GM19193 (cell line): ENCODE results near the gene STK11.
A peak's percentile ranks its signal among the peaks of the same experiment; 100 is the strongest.

ENCODE experiments used
- POLR2A ChIP-seq: IDR thresholded peaks from 4 replicates; pipeline ENCODE4 v1.6.1; 2011; ENCODE audit not compliant: insufficient read depth, insufficient read length; ENCODE audit errors: extremely low read depth

Gene STK11

GRCh38 chr19:1273263-1274041 lies 67.9 kb downstream of the STK11 start:
- TF ChIP-seq POLR2A: peak; percentile 42

GRCh38 chr19:1274081-1274851 lies 68.7 kb downstream of the STK11 start:
- peak; percentile 31 for TF ChIP-seq POLR2A

DNA sequence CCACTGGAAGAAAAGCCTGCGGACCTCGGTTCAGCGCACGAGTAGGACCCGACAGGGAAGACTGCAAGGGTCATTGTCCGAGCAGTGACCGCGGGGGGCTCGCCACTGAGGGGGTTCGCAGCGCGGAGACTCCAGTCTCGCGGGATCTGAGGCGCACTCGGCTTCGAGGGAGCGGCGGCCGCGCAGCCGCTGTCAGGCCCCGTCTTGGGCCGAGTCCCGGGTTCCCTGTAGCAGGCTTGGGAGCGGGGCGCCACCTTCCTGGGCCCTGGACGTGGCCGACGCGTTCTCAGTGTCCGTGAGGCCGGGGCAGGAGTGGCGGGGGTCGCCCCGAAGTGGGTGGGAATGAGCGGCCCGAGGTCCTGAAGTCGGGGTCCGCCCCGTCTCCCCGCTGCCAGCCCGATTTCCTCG lies 69.3 kb downstream of the STK11 start:
- no peak for TF ChIP-seq POLR2A

DNA sequence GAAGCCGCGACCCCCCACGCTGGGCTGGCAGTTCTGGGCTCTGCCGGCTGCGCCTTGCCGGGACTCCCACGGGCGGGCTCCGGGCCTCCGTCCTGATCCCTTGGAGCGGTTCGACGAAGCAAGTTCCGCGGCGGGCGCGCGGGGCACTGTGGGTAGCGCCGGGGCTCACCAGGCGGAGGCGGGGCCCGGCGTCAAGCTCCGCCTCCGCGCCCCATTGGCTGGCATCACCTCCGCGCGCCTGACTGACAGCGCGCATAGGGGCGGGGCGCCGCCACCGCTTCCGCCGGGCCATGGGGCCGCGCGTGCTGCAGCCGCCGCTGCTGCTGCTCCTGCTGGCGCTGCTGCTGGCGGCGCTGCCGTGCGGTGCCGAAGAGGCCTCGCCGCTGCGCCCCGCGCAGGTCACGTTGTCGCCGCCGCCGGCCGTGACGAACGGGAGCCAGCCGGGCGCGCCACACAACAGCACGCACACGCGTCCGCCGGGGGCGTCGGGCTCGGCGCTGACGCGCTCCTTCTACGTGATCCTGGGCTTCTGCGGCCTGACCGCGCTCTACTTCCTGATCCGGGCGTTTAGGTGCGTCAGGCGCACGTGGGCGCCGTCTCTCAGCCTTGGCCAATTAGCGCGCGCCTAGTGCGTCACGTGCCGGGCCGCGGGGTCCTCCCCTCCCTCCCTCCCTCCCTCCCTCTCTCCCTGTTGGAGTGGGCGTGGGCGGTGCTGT lies 69.8 kb downstream of the STK11 start, which contains the start of gene FAM174C:
FAM174C (plus strand) TSS at position 271 of the 716 bp plus-strand sequence; CDS start at position 291, 20 bp downstream.
- peak; percentile 93 for TF ChIP-seq POLR2A

DNA sequence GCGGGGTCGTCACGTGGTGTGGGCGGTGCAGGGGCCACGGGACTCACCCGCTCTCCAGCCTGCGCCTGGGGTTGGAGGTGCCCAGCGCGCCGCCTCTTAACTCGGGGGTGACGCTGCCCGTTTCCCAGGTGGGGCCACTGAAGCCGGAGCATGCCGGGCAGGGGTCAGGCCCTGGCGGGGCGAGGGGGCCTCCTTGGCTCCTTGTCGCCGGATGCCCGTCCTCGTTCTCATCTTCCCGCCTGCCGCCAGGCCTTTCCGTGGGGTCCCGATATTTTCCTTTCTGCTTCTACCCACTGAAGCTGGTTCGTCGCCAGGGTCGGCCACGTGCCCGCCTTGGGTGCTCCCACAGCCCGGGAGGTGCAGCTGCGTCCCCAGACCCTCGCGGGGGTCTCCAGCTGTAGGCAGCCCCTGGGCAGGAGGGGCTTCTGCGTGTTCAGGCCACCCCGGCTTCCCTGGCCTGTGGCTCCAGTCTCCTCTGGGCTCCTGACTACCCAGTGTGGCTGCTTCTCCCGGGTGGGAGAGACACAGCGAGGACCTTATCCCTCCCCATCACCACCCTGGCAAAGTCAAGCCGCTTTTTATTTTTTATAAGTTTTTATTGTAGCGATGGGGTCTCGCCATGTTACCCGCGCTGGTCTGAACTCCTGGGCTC lies 70.5 kb downstream of the STK11 start:
- no peak for TF ChIP-seq POLR2A

DNA sequence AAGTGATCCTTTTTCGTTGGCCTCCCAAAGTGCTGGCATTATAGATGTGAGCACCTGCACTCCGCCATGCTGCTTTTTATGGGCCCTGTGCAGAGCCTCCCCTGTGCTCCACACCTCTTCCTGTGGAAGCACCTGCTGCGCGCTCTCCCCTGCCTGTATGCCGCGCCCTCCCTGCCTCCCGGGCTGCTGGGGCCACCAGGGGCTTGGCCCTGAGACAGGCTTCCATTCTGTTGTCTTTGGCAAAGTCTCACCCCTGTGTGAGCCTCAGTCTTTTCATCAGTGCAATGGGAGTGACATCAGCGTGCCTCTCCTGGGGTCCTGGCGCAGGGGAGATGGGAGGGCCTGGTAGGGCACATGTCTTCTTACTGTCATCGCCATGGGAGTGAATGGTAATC lies 71.0 kb downstream of the STK11 start:
- TF ChIP-seq POLR2A: no peak

DNA sequence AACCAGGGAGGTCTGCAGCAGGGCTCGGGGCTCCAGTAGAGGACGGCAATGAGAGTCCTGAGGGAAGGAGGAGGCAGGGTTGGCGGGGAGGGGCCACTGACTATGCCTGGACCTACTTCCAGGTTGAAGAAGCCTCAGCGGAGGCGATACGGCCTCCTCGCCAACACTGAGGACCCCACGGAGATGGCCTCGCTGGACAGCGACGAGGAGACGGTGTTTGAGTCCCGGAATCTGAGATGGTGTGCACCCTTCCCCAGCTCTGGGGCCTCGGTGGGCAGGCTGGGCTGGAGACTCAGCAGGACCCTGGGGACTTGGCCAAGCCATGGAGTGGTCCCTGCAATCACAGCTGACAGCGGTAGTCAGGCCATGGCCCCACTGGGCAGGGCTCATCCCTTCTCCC lies 71.5 kb downstream of the STK11 start:
- TF ChIP-seq POLR2A: no peak
